Astrocyte (in vitro differentiated cells and primary cell): ENCODE results near the gene DNAH11. TPM values are rescaled to one million over a fixed set of nuclear protein-coding genes. Genes with fewer than 3 reads are reported as not detected.
A peak's percentile ranks its signal among the peaks of the same experiment; 100 is the strongest.

ENCODE experiments used
- DNase-seq: peaks from one replicate; pipeline ENCODE4 v3.0.0-alpha.2; 2010; ENCODE audit warnings: low read depth
- FAIRE-seq: peaks from 2 replicates; lab custom pipeline; 2011; peaks lifted over from hg19 to GRCh38; lab: Jason Lieb, UNC
- H2AFZ ChIP-seq: 2 replicates; pipeline ENCODE4 v1.6.0; 2012; ENCODE audit warnings: low read depth, low read length, inconsistent platforms
- H3K27ac ChIP-seq: 2 replicates; pipeline ENCODE4 v1.5.1; 2011; ENCODE audit warnings: low read depth, low read length, inconsistent platforms
- H3K27me3 ChIP-seq: 2 replicates; pipeline ENCODE4 v1.6.0; 2011; ENCODE audit warnings: low read length, inconsistent platforms; ENCODE audit not compliant: insufficient read depth
- H3K36me3 ChIP-seq: 2 replicates; pipeline ENCODE4 v1.5.1; 2011; ENCODE audit warnings: low read length, inconsistent platforms; ENCODE audit not compliant: insufficient read depth
- H3K4me1 ChIP-seq: 2 replicates; pipeline ENCODE4 v1.5.1; 2011; ENCODE audit warnings: low read length, inconsistent platforms; ENCODE audit not compliant: insufficient read depth
- H3K4me2 ChIP-seq: 2 replicates; pipeline ENCODE4 v1.6.0; 2012; ENCODE audit warnings: low read length, inconsistent platforms
- H3K4me3 ChIP-seq: 2 replicates; pipeline ENCODE4 v1.5.1; 2011; ENCODE audit warnings: low read depth, mild to moderate bottlenecking, low read length, inconsistent platforms; ENCODE audit not compliant: insufficient read depth
- H3K79me2 ChIP-seq: 2 replicates; pipeline ENCODE4 v1.6.0; 2012; ENCODE audit warnings: mild to moderate bottlenecking, low read length, inconsistent platforms; ENCODE audit not compliant: insufficient read depth
- H3K9ac ChIP-seq: 2 replicates; pipeline ENCODE4 v1.6.0; 2012; ENCODE audit warnings: mild to moderate bottlenecking, low read length, inconsistent platforms
- H3K9me3 ChIP-seq: 2 replicates; pipeline ENCODE4 v1.5.1; 2012; ENCODE audit warnings: low read depth, mild to moderate bottlenecking, low read length, inconsistent platforms; ENCODE audit not compliant: insufficient read depth
- H4K20me1 ChIP-seq: 2 replicates; pipeline ENCODE4 v1.6.0; 2012; ENCODE audit warnings: low read length, inconsistent platforms; ENCODE audit not compliant: insufficient read depth
- H3K27ac Mint-ChIP-seq: one replicate; pipeline ENCODE4 v1.8.0; 2021; ENCODE audit warnings: mild to moderate bottlenecking, mixed read lengths; ENCODE audit not compliant: unreplicated experiment
- H3K27me3 Mint-ChIP-seq: one replicate; pipeline ENCODE4 v1.8.0; 2021; ENCODE audit warnings: low read depth, mixed read lengths; ENCODE audit not compliant: unreplicated experiment
- H3K36me3 Mint-ChIP-seq: one replicate; pipeline ENCODE4 v1.8.0; 2021; ENCODE audit warnings: low read depth, mixed read lengths; ENCODE audit not compliant: unreplicated experiment
- H3K4me1 Mint-ChIP-seq: one replicate; pipeline ENCODE4 v1.8.0; 2021; ENCODE audit warnings: low read depth, mixed read lengths; ENCODE audit not compliant: unreplicated experiment
- H3K4me3 Mint-ChIP-seq: one replicate; pipeline ENCODE4 v1.8.0; 2021; ENCODE audit warnings: mild to moderate bottlenecking, moderate library complexity, mixed read lengths; ENCODE audit not compliant: unreplicated experiment
- H3K9me3 Mint-ChIP-seq: one replicate; pipeline ENCODE4 v1.8.0; 2021; ENCODE audit warnings: mild to moderate bottlenecking, mixed read lengths; ENCODE audit not compliant: unreplicated experiment
- EZH2 ChIP-seq: IDR thresholded peaks from 2 replicates; pipeline ENCODE4 v1.6.1; 2012; ENCODE audit warnings: mild to moderate bottlenecking, low read length, inconsistent platforms; ENCODE audit not compliant: insufficient read depth
- total RNA-seq: library from RNA; stranded (reverse); gene quantifications from 2 replicates; pipeline ENCODE4 v1.2.1, GENCODE V29; 2021
- TF ChIP-seq, protein P1 (sequence below): IDR thresholded peaks from 2 replicates; pipeline ENCODE4 v1.5.1; 2011; ENCODE audit warnings: low read depth, mild to moderate bottlenecking, inconsistent platforms, low read length, moderate library complexity; ENCODE audit not compliant: insufficient read depth

DNAH11 gene
- total RNA-seq, 1 donor from 2014 or later: 0.43 TPM

DNA sequence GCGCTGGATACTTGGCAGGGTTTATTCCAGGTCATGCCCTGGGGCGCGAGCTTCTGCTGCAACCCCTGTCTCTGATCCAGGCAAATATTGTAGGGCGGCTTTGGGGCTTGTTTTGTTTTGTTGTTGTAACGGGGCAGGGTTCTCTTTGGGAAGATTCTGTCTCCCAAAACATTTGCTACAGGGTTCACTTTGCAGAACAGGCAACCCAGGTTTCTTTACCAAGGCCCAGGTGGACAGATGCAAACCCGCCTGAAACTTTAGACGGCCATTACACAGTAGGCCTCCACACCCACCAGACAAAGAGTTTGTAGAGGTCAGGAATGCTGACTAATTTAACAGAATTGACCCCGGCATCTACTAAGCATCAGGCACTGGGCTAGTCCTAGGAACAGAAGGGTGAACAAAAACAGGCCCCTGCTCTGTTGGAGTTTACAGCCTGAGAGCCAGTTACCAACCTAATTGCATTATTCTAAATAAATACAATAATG, 403.4 kb downstream of the DNAH11 start:
- Histone ChIP-seq H3K9me3 (no peaks in the 10 kb centered on the region), H3K79me2 (peaks cover 4% of the 10 kb centered on the region), H2AFZ (peak overlapping the region; percentile 96), H3K27me3 (peaks cover 2% of the 10 kb centered on the region), H3K4me3 (peak overlapping the region; percentile 72), H3K36me3 (no peaks in the 10 kb centered on the region), H3K27ac (no peak overlapping the region), H4K20me1 (peaks cover 5% of the 10 kb centered on the region), H3K4me1 (peaks cover 22% of the 10 kb centered on the region), H3K4me2 (peak overlapping the region; percentile 83), H3K9ac (peak overlapping the region; percentile 86)
- Mint-ChIP-seq H3K27me3 (peaks cover 7% of the 10 kb centered on the region), H3K27ac (peak overlapping the region; percentile 56), H3K4me1 (peaks cover 16% of the 10 kb centered on the region), H3K36me3 (no peaks in the 10 kb centered on the region), H3K9me3 (no peaks in the 10 kb centered on the region), H3K4me3 (peak overlapping the region; percentile 85)
- TF ChIP-seq EZH2: no peak
- TF ChIP-seq, protein P1, sequence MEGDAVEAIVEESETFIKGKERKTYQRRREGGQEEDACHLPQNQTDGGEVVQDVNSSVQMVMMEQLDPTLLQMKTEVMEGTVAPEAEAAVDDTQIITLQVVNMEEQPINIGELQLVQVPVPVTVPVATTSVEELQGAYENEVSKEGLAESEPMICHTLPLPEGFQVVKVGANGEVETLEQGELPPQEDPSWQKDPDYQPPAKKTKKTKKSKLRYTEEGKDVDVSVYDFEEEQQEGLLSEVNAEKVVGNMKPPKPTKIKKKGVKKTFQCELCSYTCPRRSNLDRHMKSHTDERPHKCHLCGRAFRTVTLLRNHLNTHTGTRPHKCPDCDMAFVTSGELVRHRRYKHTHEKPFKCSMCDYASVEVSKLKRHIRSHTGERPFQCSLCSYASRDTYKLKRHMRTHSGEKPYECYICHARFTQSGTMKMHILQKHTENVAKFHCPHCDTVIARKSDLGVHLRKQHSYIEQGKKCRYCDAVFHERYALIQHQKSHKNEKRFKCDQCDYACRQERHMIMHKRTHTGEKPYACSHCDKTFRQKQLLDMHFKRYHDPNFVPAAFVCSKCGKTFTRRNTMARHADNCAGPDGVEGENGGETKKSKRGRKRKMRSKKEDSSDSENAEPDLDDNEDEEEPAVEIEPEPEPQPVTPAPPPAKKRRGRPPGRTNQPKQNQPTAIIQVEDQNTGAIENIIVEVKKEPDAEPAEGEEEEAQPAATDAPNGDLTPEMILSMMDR: no peak
- FAIRE-seq (no peak), DNase-seq (no peak)

DNA sequence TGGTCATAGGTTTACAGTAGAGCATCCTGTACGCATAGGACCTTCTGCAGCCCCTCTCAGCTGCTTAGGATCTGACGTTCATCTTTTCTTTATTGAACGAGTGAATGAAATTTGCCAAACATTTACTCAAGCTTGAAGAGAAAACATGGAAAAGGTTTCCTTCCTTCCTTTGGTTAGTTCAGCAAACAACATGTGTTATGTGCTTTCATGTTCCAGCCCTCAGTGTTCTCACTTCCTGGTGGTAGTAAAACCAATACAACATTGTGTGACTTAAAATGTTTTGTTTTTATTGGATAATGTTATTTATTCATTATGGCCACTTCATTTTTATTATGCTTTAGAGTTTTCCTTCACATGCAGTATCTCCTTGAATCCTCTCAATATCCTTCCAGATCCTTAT, 404.2 kb downstream of the DNAH11 start:
- TF ChIP-seq, protein P1: no peak
- TF ChIP-seq EZH2: no peak
- Mint-ChIP-seq H3K4me3 (no peak overlapping the region), H3K4me1 (peaks cover 13% of the 10 kb centered on the region), H3K36me3 (no peaks in the 10 kb centered on the region), H3K27me3 (peaks cover 7% of the 10 kb centered on the region), H3K9me3 (no peaks in the 10 kb centered on the region), H3K27ac (no peak overlapping the region)
- no peaks in the 10 kb centered on the region for H3K36me3 ChIP-seq
- H3K79me2 ChIP-seq: peaks cover under 1% of the 10 kb centered on the region
- H3K27me3 ChIP-seq: peaks cover 2% of the 10 kb centered on the region
- no peak overlapping the region for H3K9ac ChIP-seq
- FAIRE-seq (no peak), DNase-seq (no peak)
- H3K4me1 ChIP-seq: peaks cover 19% of the 10 kb centered on the region
- H4K20me1 ChIP-seq: peaks cover 5% of the 10 kb centered on the region
- H3K4me3 ChIP-seq: no peak overlapping the region
- H3K4me2 ChIP-seq: no peak overlapping the region
- no peak overlapping the region for H2AFZ ChIP-seq
- H3K9me3 ChIP-seq: no peaks in the 10 kb centered on the region
- H3K27ac ChIP-seq: no peak overlapping the region

DNA sequence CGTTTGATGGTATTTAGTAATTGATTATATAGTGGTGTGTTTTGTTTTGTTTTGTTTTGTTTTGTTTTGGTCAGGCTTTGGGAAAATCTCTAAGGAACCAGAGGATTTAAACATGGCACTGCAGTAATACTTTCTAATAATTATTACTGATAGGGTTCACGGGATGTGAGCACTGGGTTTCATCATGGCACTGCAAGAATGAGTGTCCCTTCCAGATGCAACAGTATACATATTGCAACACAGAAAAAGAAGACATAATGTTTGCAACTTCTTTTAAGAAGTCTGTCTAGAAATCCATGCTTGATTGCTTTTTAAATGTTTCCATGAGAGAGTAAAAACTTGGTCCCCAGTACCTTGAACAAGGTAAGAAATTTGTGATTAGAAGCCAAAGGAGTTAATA, 405.1 kb downstream of the DNAH11 start:
- H3K27me3 Mint-ChIP-seq: peaks cover 7% of the 10 kb centered on the region
- DNase-seq (no peak), FAIRE-seq (no peak)
- H3K27me3 ChIP-seq: peaks cover 2% of the 10 kb centered on the region
- no peak overlapping the region for H3K27ac Mint-ChIP-seq
- no peak overlapping the region for H3K9ac ChIP-seq
- peaks cover 5% of the 10 kb centered on the region for H4K20me1 ChIP-seq
- TF ChIP-seq, protein P1: no peak
- TF ChIP-seq EZH2: no peak
- no peaks in the 10 kb centered on the region for H3K79me2 ChIP-seq
- H3K4me2 ChIP-seq: no peak overlapping the region
- no peak overlapping the region for H3K27ac ChIP-seq
- no peaks in the 10 kb centered on the region for H3K9me3 Mint-ChIP-seq
- no peaks in the 10 kb centered on the region for H3K36me3 ChIP-seq
- H3K4me3 ChIP-seq: no peak overlapping the region
- no peak overlapping the region for H3K4me3 Mint-ChIP-seq
- no peaks in the 10 kb centered on the region for H3K9me3 ChIP-seq
- no peaks in the 10 kb centered on the region for H3K36me3 Mint-ChIP-seq
- H3K4me1 Mint-ChIP-seq: peaks cover 13% of the 10 kb centered on the region
- H3K4me1 ChIP-seq: peaks cover 17% of the 10 kb centered on the region
- H2AFZ ChIP-seq: no peak overlapping the region
